GM12873 (cell line): ENCODE measurements around the gene CXADR.

Experiments used
- TF ChIP-seq, protein P1 (sequence below): IDR thresholded peaks from 2 replicates; pipeline ENCODE4 v1.5.1; 2012; ENCODE audit warnings: low read depth, mild to moderate bottlenecking, moderate library complexity, low read length, control low read depth; ENCODE audit not compliant: insufficient read depth; ENCODE audit errors: missing control alignments

The CXADR gene

DNA sequence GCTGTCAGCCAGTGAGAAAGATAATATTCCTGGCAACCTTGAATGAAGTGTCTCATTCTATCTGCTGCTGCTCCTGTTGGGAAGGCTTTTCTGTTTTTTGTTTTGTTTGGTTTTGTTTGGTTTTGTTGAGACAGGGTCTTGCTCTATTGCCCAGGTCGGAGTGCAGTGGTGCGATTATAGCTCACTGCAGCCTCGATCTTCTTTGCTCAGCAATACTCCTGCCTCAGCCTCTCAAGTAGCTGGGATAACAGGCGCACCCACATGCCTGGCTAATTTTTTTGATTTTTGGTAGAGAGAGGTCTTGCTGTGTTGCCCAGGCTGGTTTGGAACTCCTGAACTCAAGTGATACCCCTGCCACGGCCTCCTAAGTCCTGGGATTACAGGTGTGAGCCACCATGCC is 62.2 kb downstream of the CXADR start:
- TF ChIP-seq, protein P1, sequence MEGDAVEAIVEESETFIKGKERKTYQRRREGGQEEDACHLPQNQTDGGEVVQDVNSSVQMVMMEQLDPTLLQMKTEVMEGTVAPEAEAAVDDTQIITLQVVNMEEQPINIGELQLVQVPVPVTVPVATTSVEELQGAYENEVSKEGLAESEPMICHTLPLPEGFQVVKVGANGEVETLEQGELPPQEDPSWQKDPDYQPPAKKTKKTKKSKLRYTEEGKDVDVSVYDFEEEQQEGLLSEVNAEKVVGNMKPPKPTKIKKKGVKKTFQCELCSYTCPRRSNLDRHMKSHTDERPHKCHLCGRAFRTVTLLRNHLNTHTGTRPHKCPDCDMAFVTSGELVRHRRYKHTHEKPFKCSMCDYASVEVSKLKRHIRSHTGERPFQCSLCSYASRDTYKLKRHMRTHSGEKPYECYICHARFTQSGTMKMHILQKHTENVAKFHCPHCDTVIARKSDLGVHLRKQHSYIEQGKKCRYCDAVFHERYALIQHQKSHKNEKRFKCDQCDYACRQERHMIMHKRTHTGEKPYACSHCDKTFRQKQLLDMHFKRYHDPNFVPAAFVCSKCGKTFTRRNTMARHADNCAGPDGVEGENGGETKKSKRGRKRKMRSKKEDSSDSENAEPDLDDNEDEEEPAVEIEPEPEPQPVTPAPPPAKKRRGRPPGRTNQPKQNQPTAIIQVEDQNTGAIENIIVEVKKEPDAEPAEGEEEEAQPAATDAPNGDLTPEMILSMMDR: no peak

DNA sequence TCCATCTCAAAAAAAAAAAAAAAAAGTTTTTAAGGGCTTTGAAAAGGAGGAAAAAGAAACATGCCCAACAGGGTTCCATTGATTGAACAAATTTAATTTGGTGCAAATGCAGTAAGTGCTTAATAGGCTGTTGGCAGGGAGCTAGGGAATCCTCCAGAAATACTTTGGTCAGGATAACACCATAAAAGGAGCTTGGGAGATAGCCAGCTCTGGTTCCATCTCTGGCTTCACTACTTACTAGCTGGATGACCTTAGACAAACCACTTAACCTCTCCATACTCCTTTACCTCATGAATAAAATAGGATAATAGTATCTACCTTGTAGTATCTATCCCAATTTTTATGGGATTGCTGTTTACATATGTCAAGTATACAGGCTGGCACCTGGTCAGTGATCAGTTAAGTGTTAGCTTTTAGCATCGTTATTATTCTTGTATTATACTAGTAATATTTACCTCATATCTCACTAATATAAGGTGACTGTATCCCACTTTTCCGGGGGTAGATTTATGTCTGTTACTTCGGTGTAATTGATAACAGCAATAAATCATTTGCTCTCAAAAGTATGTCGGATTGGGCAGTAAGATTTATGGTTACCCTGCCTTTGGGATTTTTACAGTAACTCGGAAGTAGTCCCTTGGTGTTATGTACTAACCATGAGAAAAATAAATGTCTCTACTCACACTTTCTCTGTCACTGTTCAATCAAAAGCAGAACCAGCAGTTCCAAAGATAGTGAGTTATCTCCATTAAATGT is 63.4 kb downstream of the CXADR start:
- TF ChIP-seq, protein P1: no peak

DNA sequence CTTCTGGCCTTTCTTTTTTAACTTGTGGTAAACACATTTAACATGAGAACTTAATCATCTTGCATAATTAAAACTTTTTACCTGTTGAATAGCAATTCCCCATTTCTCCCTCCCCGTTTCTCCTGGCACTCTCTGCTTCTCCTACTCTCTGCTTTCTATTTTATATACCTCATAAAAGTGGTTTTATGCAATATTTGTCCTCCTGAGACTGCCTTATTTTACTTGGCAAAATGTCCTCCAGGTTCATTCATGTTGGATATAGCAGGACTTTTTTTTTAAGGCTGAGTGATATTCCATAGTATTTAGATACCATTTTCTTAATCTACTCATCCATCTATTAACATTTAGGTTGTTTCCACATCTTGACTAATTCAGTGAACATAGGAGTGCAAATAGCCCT is 64.9 kb downstream of the CXADR start:
- TF ChIP-seq, protein P1: no peak

DNA sequence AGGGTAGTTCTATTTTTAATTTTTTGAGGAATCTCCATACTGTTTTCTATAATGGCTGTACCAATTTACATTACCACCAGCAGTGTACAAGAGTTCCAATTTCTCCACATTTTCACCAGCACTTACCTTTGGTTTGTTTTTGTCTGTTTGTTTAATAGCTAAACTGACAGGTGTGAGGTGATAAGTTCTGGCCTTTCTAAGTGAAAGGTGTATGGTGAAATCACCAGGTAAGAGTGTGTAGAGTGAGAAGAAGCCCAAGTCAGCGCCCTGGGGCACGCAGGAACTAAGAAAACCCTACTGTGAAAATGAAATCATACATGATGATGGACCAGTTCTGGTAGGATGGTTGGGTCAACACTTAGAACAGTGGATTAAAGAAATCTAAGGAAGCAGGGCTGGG is 65.3 kb downstream of the CXADR start:
- TF ChIP-seq, protein P1: no peak

DNA sequence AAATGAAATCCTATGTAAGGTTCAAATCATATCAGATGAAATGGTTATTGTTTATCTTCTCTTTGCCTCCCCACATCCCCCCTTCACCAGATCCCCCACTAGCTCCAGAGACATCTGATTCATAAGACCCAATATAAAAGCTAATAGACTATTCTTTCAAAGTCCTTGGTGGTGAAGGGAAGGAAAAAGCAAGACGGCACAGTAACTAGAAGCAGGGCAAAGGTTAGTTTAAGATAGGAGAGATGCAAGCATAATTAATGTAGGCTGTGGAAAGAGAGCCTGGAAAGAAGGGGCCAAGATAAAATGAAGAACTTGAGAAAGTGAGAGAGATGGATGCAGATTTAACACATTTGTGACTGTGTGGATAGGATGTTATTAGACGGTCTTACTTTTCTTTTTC is 66.0 kb downstream of the CXADR start:
- TF ChIP-seq, protein P1: no peak

DNA sequence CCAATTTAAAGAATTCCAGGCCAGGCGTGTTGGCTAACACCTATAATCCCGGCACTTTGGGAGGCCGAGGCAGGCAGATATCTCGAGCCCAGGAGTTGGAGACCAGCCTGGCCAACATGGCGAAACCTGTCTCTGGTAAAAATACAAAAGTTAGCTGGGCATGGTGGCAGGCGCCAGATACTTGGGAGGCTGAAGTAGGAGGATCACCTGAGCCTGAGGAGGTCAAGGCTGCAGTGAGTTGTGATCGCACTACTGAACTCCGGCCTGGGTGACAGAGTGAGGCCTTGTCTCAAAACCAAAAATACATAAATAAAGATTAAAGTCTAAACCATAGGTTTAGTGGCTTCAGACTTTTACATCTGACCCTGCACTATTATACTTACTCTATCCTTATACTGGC is 67.5 kb downstream of the CXADR start:
- TF ChIP-seq, protein P1: no peak

DNA sequence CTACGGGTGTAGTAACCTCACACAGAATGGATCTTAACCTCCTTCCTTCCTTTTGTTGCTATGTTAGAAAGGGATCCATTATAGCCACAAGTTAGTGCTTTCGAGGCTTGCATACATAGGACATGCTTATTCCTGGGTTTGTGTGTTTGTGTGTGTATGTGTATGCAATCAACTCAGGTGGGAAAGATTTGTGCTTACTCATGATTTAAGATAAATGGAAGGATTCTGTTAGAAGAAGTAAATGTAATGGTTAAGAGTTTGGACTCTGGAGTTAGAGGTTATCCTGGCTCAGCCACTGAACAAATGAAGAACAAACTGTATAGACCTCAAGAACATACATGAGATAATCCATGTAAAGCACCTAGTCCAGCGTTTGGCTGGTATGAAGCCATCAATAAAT is 71.1 kb downstream of the CXADR start:
- TF ChIP-seq, protein P1: no peak
